Nephron (organoid): ENCODE measurements around the gene KLF12.
A peak's percentile ranks its signal among the peaks of the same experiment; 100 is the strongest.

Experiments
- H3K27ac Mint-ChIP-seq, 3 experiments: 2 replicates each; pipeline ENCODE4 v1.8.0; 2020; ENCODE audit warnings: mixed read lengths in 3 of 3, mild to moderate bottlenecking in 2 of 3, moderate library complexity in 1 of 3
- H3K27me3 Mint-ChIP-seq: 2 replicates; pipeline ENCODE4 v1.8.0; 2021; ENCODE audit warnings: low read depth, mild to moderate bottlenecking, moderate library complexity, mixed read lengths
- H3K36me3 Mint-ChIP-seq: 2 replicates; pipeline ENCODE4 v1.8.0; 2020; ENCODE audit warnings: low read depth, mixed read lengths
- H3K4me1 Mint-ChIP-seq: 2 replicates; pipeline ENCODE4 v1.8.0; 2020; ENCODE audit warnings: mixed read lengths
- H3K4me3 Mint-ChIP-seq, 3 experiments: 2 replicates each; pipeline ENCODE4 v1.8.0; 2020; ENCODE audit warnings: mild to moderate bottlenecking in 3 of 3, mixed read lengths in 3 of 3, moderate library complexity in 2 of 3
- H3K9me3 Mint-ChIP-seq: 2 replicates; pipeline ENCODE4 v1.8.0; 2020; ENCODE audit warnings: mixed read lengths
- TF ChIP-seq, protein P1 (sequence below), 3 experiments: fragments of 200-600 bp; sonication (generic); IDR thresholded peaks; one replicate each; pipeline ENCODE4 v1.5.0; 2021; ENCODE audit warnings: antibody characterized with exemption in 3 of 3; ENCODE audit not compliant: unreplicated experiment in 3 of 3

KLF12 gene

DNA sequence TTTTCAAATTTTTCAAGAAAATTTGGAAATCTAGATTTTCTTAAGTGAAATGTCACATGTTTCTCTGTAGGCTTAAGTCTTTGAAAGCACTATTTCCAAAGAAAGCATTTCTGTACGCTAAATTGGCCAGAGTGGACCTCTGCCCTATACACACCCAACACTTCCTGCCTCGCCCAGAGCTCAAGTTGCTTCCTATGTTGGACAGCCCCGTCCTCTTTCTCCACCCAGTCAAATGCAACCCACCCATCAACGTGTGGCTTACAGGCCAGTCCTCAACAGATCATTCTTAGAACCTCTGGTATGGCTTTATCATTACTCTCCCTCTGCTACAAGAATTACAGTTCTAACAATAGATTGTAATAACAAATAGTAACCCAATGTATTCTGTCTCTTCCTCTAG lies 24.2 kb downstream of the KLF12 start:
- Mint-ChIP-seq H3K4me3 (no peak overlapping the region), H3K9me3 (peaks cover 16% of the 10 kb centered on the region), H3K27me3 (no peaks in the 10 kb centered on the region), H3K4me1 (no peaks in the 10 kb centered on the region), H3K36me3 (peaks cover 46% of the 10 kb centered on the region), H3K27ac (no peak overlapping the region)
- TF ChIP-seq, protein P1, sequence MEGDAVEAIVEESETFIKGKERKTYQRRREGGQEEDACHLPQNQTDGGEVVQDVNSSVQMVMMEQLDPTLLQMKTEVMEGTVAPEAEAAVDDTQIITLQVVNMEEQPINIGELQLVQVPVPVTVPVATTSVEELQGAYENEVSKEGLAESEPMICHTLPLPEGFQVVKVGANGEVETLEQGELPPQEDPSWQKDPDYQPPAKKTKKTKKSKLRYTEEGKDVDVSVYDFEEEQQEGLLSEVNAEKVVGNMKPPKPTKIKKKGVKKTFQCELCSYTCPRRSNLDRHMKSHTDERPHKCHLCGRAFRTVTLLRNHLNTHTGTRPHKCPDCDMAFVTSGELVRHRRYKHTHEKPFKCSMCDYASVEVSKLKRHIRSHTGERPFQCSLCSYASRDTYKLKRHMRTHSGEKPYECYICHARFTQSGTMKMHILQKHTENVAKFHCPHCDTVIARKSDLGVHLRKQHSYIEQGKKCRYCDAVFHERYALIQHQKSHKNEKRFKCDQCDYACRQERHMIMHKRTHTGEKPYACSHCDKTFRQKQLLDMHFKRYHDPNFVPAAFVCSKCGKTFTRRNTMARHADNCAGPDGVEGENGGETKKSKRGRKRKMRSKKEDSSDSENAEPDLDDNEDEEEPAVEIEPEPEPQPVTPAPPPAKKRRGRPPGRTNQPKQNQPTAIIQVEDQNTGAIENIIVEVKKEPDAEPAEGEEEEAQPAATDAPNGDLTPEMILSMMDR (IDR thresholded peaks at IDR 0.05; ENCODE audit: unreplicated experiment in 3 of 3), result no peak

DNA sequence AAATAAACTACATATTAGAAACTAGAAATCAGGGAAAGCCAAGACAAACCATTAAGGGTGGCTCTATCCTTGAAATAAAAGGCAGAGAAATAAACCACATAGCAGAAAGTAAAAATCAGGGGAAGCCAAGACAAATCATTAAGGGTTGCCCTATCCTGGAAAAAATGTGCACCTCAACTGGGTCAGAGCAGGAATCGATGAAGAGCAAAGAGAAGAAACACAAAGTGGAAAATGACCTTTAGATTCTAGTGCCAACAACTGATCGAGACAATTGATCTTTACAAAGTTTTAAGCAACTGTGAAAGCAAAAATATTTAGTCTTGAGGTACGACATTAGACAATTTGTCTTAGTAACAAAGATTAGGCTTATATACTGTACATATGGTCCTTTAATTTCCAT lies 26.6 kb downstream of the KLF12 start:
- peaks cover 4% of the 10 kb centered on the region for H3K9me3 Mint-ChIP-seq
- H3K4me1 Mint-ChIP-seq, result peaks cover 12% of the 10 kb centered on the region
- peaks cover 26% of the 10 kb centered on the region for H3K36me3 Mint-ChIP-seq
- no peak overlapping the region for H3K27ac Mint-ChIP-seq
- H3K27me3 Mint-ChIP-seq, result no peaks in the 10 kb centered on the region
- TF ChIP-seq, protein P1 (IDR thresholded peaks at IDR 0.05; ENCODE audit: unreplicated experiment in 3 of 3), result no peak
- no peak overlapping the region for H3K4me3 Mint-ChIP-seq

DNA sequence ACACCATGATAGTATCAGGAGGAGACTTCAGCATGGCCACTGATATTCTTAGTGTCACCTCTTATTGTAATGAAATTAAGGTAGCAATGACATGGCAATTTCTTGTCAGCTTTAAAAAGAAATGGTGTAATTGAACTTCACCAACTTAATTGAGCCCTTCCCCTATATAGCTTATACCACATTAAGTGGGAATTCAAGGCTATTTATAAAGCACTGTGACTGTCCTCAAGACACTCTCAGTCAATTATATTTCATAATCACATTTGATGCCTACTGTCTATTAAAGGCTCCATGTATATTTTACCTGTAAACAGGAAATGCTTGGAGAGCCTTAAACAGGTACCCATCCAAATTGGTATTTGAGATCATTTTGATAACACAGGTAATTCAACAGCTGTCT lies 28.3 kb downstream of the KLF12 start:
- TF ChIP-seq, protein P1 (IDR thresholded peaks at IDR 0.05; ENCODE audit: unreplicated experiment in 3 of 3), result no peak
- H3K27me3 Mint-ChIP-seq, result no peaks in the 10 kb centered on the region
- H3K4me1 Mint-ChIP-seq, result peaks cover 12% of the 10 kb centered on the region
- no peak overlapping the region for H3K4me3 Mint-ChIP-seq
- H3K36me3 Mint-ChIP-seq, result peaks cover 36% of the 10 kb centered on the region
- H3K27ac Mint-ChIP-seq, result no peak overlapping the region
- H3K9me3 Mint-ChIP-seq, result peaks cover 15% of the 10 kb centered on the region

DNA sequence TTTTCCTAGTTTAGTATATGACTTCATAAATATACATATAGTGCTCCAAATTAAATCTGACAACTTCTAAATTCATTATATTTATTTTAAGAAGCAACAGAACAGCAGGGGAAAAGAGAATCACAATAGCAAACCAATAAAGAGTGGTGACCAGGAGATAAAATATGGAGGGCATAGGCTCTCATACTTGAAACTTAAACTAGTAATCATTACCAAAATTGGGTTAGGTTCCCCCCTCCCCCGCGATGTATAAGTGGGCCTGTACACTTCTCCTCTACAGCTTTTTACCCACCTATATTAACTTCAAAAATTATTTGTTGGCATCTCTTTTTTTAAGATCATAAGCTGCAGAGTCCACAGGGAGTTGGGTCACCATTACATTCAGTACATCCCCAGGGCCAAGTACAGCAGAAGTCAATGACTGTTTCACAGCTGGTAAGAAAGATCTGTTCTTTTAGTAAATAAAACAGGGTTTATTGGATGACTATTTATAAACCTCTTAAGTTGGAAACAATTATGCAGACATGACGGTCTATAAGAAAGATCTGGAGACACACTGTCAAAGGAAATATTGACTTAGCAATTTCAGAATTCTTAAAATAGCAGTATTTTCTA lies 29.4 kb downstream of the KLF12 start:
- H3K9me3 Mint-ChIP-seq, result peaks cover 21% of the 10 kb centered on the region
- TF ChIP-seq, protein P1 (IDR thresholded peaks at IDR 0.05; ENCODE audit: unreplicated experiment in 3 of 3), result no peak
- peaks cover 38% of the 10 kb centered on the region for H3K36me3 Mint-ChIP-seq
- H3K4me1 Mint-ChIP-seq, result peaks cover 12% of the 10 kb centered on the region
- H3K27ac Mint-ChIP-seq, result peak overlapping the region in 1 of 3 experiments; percentile 30
- H3K4me3 Mint-ChIP-seq, result no peak overlapping the region
- H3K27me3 Mint-ChIP-seq, result no peaks in the 10 kb centered on the region

DNA sequence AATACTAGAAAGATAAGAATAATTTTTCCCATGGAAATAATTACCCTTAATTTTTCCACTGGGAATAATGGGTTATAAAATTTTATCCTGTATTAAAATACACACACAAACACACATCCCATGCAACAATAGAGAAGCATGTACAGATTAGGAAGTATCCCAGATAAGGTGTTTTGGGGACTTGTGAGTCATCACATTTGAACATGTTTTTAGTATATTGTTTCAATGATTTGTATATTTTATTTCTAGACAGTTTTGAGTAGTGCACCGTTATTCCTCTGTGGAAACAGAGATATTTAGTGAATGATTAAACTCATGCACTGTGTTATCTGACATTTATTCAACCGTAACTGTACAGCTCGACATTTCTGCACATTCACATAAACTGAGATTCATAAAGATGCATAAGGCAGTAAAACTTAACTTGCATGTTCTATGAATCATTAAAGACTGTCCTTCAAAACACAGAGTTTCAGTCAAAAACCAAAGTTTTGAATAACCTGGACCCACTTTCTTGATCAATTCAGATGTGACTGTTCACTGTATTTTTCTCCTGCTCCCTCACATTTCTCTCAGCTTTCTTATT lies 30.1 kb downstream of the KLF12 start:
- H3K4me3 Mint-ChIP-seq, result no peak overlapping the region
- H3K36me3 Mint-ChIP-seq, result peaks cover 37% of the 10 kb centered on the region
- peak overlapping the region in 1 of 3 experiments; percentile 30 for H3K27ac Mint-ChIP-seq
- TF ChIP-seq, protein P1 (IDR thresholded peaks at IDR 0.05; ENCODE audit: unreplicated experiment in 3 of 3), result no peak
- H3K27me3 Mint-ChIP-seq, result no peaks in the 10 kb centered on the region
- peaks cover 22% of the 10 kb centered on the region for H3K9me3 Mint-ChIP-seq
- peaks cover 12% of the 10 kb centered on the region for H3K4me1 Mint-ChIP-seq

DNA sequence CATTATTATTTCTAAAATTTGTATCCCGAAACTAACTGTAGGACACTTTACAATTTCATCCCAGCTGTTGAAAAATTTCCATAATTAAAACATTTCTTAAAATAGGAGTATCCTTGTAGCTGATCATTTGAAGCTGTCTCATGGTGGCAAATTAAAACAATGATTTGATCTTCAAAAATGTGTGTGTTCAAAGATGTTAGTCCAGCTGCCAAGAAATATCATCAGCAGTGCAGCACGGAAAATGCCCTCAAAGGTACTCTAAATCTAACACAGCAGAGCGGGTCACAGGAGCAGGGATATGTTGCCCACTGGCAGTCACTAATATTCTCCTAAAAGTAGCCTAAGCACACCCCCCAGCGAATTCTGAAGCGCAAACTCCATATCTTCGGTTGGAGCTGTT lies 31.0 kb downstream of the KLF12 start:
- Mint-ChIP-seq H3K4me3 (no peak overlapping the region), H3K4me1 (peaks cover 12% of the 10 kb centered on the region), H3K27me3 (no peaks in the 10 kb centered on the region), H3K27ac (no peak overlapping the region), H3K9me3 (peaks cover 22% of the 10 kb centered on the region), H3K36me3 (peaks cover 33% of the 10 kb centered on the region)
- TF ChIP-seq, protein P1 (IDR thresholded peaks at IDR 0.05; ENCODE audit: unreplicated experiment in 3 of 3), result no peak
